Suprapubic skin (tissue), 4 donors: Measurements from ENCODE around the gene CENPX.

Source experiments
- EP300 ChIP-seq: sonication (generic); formaldehyde crosslinking; IDR thresholded peaks from one replicate; pipeline ENCODE4 v1.6.1; 2017; ENCODE audit warnings: antibody characterized with exemption
- POLR2A ChIP-seq, 2 donors: fragments of 450-650 bp; IDR thresholded peaks; one replicate each; pipeline ENCODE4 v1.6.1; 2017; ENCODE audit warnings: antibody characterized with exemption in 2 of 2, mild to moderate bottlenecking in 2 of 2, moderate library complexity in 2 of 2
- POLR2AphosphoS5 ChIP-seq, 3 donors: sonication (generic); formaldehyde crosslinking; IDR thresholded peaks; one replicate each; pipeline ENCODE4 v1.6.1; 2017; ENCODE audit warnings: antibody characterized with exemption in 3 of 3
- TF ChIP-seq, protein P1 (sequence below), 2 donors: fragments of 200-600 bp in 1 of 2; fragments of 450-650 bp in 1 of 2; sonication (generic) in 1 of 2; IDR thresholded peaks; one replicate each; pipeline ENCODE4 v1.5.1; 2016 to 2019; ENCODE audit warnings: antibody characterized with exemption in 2 of 2, mild to moderate bottlenecking in 1 of 2, moderate library complexity in 1 of 2

DNA sequence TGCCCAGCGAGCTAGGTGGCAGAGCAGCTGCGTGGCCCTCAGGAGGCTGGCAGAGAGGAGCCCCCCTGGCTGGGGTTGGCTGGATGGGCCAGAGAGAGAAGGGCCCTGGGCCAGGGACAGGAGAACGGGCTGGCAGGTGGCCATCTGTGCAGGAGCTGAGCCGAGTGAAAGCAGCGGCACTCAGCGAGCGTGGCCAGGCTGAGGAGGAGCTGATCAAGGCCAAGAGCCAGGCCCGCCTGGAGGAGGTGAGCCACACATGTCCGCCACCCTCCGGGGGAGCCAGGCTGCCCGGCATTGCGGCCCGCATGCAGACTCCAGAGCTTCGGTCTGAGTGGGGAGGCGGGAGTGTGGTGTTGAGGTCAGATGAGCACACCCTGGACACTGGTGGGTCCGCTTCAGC, 6.7 kb upstream of the CENPX start:
- TF ChIP-seq, protein P1, sequence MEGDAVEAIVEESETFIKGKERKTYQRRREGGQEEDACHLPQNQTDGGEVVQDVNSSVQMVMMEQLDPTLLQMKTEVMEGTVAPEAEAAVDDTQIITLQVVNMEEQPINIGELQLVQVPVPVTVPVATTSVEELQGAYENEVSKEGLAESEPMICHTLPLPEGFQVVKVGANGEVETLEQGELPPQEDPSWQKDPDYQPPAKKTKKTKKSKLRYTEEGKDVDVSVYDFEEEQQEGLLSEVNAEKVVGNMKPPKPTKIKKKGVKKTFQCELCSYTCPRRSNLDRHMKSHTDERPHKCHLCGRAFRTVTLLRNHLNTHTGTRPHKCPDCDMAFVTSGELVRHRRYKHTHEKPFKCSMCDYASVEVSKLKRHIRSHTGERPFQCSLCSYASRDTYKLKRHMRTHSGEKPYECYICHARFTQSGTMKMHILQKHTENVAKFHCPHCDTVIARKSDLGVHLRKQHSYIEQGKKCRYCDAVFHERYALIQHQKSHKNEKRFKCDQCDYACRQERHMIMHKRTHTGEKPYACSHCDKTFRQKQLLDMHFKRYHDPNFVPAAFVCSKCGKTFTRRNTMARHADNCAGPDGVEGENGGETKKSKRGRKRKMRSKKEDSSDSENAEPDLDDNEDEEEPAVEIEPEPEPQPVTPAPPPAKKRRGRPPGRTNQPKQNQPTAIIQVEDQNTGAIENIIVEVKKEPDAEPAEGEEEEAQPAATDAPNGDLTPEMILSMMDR (IDR thresholded peaks at IDR 0.05) = no peak
- no peak for TF ChIP-seq POLR2A (IDR thresholded peaks at IDR 0.05)
- no peak for TF ChIP-seq EP300
- TF ChIP-seq POLR2AphosphoS5 (IDR thresholded peaks at IDR 0.05) = no peak
